Stimulated activated effector memory CD8-positive, alpha-beta T cell treated with anti-CD3 and anti-CD28 coated beads, Interleukin-12 subunit alpha, Interleukin-12 subunit beta, amount 100 ng/mL, for 72 hours (primary cell): ENCODE data around the gene TMEFF1.

ENCODE experiments used
- ATAC-seq: fragments of 150-1000 bp; cut with Tn5 transposase; 2 replicates; pipeline ENCODE4 v1.10.0; 2021
- DNase-seq, 2 donors: peaks; one replicate each; pipeline ENCODE4 v3.0.0; 2021 to 2022; ENCODE audit warnings: low spot score in 2 of 2
- H3K27ac Mint-ChIP-seq: one replicate; pipeline ENCODE4 v1.8.0; 2022; ENCODE audit warnings: mild to moderate bottlenecking, mixed read lengths
- H3K36me3 Mint-ChIP-seq: one replicate; pipeline ENCODE4 v1.8.0; 2022; ENCODE audit warnings: mild to moderate bottlenecking, mixed read lengths
- H3K4me1 Mint-ChIP-seq: one replicate; pipeline ENCODE4 v1.8.0; 2022; ENCODE audit warnings: mixed read lengths
- H3K4me3 Mint-ChIP-seq: one replicate; pipeline ENCODE4 v1.8.0; 2022; ENCODE audit warnings: mild to moderate bottlenecking, mixed read lengths
- H3K9me3 Mint-ChIP-seq: one replicate; pipeline ENCODE4 v1.8.0; 2022; ENCODE audit warnings: mixed read lengths

The TMEFF1 gene

GRCh38 chr9:100468041-100468440, 4.9 kb upstream of the TMEFF1 start:
- Mint-ChIP-seq H3K4me3 (no peak overlapping the region), H3K27ac (no peak overlapping the region), H3K36me3 (no peaks in the 10 kb centered on the region), H3K9me3 (no peaks in the 10 kb centered on the region), H3K4me1 (no peaks in the 10 kb centered on the region)
- ATAC-seq (no peak), DNase-seq (no peak)

GRCh38 chr9:100472268-100472667, 681 bp upstream of the TMEFF1 start:
- DNase-seq (no peak), ATAC-seq (no peak)
- Mint-ChIP-seq H3K4me1 (peaks cover 8% of the 10 kb centered on the region), H3K9me3 (no peaks in the 10 kb centered on the region), H3K27ac (no peak overlapping the region), H3K4me3 (peak overlapping the region; percentile 37), H3K36me3 (no peaks in the 10 kb centered on the region)

GRCh38 chr9:100473276-100474081, 530 bp downstream of the TMEFF1 start:
- Mint-ChIP-seq H3K27ac (no peak overlapping the region), H3K36me3 (no peaks in the 10 kb centered on the region), H3K9me3 (no peaks in the 10 kb centered on the region), H3K4me3 (peak overlapping the region; percentile 53), H3K4me1 (peaks cover 8% of the 10 kb centered on the region)
- peak; percentile 77 for ATAC-seq
- peak; percentile 8 to 59 for DNase-seq

DNA sequence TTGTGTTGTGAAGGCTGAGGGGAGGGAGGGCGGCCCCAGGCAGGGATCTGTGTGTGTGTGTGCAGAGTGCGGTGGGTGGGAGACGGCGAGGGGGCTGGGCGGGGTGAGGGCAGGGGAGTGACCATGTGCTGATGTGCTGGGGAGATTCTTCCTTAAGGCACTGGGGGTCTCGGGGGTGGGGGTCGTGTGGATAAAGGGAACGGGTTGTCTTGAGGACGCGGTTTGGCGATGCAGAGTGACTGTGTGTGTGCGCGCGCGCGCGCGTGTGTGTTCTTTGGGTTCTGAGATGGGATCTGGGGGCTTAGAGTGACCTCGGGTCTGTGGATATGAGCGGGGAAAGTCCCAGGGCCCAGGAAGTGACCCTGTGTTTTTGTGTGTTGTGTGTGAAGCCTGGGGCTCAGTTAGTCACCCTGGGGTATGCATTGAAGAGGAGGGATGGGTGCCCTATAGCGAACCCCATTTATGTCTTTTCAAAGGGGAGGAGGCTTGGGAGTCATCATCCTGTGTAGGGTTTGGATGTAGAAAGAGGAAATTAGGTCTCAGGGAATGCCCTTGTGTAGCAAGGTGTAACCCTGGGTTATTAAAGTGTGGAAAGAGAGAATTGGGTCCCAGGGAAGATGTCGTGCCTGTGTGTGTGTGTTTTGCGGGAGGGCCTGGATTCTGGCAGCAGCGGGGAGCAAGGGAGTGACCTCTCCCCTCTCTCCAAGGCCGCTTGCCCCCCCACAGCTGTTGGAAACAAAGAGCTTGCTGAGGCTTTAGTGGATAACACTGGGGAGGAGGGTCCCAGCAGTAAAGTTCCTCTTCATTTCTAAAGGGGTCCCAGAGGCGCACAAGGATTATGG, 1.4 kb downstream of the TMEFF1 start:
- no peak overlapping the region for H3K27ac Mint-ChIP-seq
- H3K36me3 Mint-ChIP-seq = no peaks in the 10 kb centered on the region
- DNase-seq = no peak
- ATAC-seq = peak; percentile 32
- H3K9me3 Mint-ChIP-seq = no peaks in the 10 kb centered on the region
- H3K4me3 Mint-ChIP-seq = peak overlapping the region; percentile 53
- peaks cover 8% of the 10 kb centered on the region for H3K4me1 Mint-ChIP-seq

DNA sequence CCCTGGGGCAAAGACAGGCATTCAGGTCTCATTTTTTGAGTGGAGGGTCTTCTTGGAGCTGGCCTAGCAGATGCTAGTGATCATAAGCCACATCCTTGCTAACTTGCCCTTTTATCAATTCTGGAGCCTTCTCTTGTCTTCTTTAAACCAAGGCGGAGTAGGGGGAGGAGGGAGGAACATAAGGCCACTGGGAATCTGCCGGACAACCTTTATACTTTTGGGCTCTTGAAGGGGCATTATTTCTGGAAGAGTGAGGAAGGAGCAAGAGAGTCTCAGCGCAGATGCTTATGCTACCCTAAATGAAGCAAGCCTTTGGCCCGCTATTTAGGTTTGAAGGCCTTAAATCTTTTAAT, 2.0 kb downstream of the TMEFF1 start:
- ATAC-seq (no peak), DNase-seq (no peak)
- no peaks in the 10 kb centered on the region for H3K36me3 Mint-ChIP-seq
- no peak overlapping the region for H3K4me3 Mint-ChIP-seq
- peaks cover 8% of the 10 kb centered on the region for H3K4me1 Mint-ChIP-seq
- H3K27ac Mint-ChIP-seq = no peak overlapping the region
- H3K9me3 Mint-ChIP-seq = no peaks in the 10 kb centered on the region

- DNase-seq (no peak), ATAC-seq (no peak)
- Mint-ChIP-seq H3K4me1 (peaks cover 8% of the 10 kb centered on the region), H3K9me3 (no peaks in the 10 kb centered on the region), H3K4me3 (no peak overlapping the region), H3K36me3 (no peaks in the 10 kb centered on the region), H3K27ac (no peak overlapping the region)
Measured at GRCh38 chr9:100477241-100477640, 4.3 kb downstream of the TMEFF1 start.

GRCh38 chr9:100478192-100478591, 5.2 kb downstream of the TMEFF1 start:
- no peak overlapping the region for H3K27ac Mint-ChIP-seq
- DNase-seq = no peak
- no peak for ATAC-seq
- no peak overlapping the region for H3K4me3 Mint-ChIP-seq
- no peaks in the 10 kb centered on the region for H3K36me3 Mint-ChIP-seq
- H3K4me1 Mint-ChIP-seq = peaks cover 8% of the 10 kb centered on the region
- no peaks in the 10 kb centered on the region for H3K9me3 Mint-ChIP-seq

DNA sequence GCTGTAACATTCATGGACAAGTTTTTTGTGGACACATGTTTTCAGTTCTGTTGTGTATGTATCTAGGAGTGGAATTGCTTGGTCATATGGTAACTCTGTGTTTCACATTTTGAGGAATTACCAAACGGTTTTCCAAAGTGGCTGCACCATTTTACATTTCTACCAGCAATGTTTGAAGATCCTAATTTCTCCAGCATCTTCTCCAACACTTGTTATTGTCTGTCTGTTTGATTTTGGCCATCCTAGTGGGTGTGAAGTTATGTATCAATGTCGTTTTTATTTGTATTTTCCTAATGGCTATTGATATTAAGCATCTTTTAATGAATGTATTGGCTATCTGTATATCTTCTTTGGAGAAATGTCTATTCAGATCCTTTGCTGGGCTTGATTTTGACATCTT, 6.9 kb downstream of the TMEFF1 start:
- H3K4me3 Mint-ChIP-seq = no peak overlapping the region
- no peak for ATAC-seq
- no peak overlapping the region for H3K27ac Mint-ChIP-seq
- H3K9me3 Mint-ChIP-seq = no peaks in the 10 kb centered on the region
- no peak for DNase-seq
- H3K36me3 Mint-ChIP-seq = no peaks in the 10 kb centered on the region
- H3K4me1 Mint-ChIP-seq = no peaks in the 10 kb centered on the region

GRCh38 chr9:100485196-100485595, 12.2 kb downstream of the TMEFF1 start:
- no peak for DNase-seq

DNA sequence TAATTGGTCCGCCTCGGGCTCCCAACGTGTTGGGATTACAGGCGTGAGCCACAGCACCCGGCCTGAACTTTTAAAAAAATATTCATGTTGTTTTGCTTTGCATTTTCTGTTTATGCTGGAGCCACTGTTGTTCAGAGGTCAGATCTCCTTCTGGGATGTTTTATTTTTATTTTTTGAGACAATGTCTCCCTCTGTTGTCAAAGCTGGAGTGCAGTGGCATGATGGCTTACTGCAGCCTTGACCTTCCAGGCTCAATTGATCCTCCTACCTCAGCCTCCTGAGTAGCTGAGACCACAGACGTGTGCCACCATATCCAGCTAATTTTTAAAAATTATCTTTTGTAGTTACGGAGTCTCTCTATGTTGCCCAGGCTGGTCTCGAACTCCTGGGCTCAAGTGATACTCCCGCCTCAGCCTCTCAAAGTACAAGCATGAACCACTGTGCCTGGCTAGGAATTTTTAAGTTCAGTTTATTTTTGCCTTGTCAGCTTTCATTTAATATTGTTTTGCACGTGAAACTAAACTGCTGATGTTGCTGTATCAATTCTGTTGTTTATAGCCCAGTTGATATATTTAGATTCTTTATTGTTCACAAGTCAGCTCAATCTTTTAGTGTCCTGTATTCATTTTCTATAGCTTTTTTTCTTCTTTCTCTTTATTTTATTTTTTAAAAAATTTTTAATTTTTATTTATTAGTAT, 13.7 kb downstream of the TMEFF1 start:
- ATAC-seq (no peak), DNase-seq (no peak)
- no peaks in the 10 kb centered on the region for H3K36me3 Mint-ChIP-seq
- H3K4me3 Mint-ChIP-seq = no peak overlapping the region
- H3K4me1 Mint-ChIP-seq = no peaks in the 10 kb centered on the region
- H3K9me3 Mint-ChIP-seq = no peaks in the 10 kb centered on the region
- H3K27ac Mint-ChIP-seq = no peak overlapping the region

More at GRCh38 chr9:100485196-100485595, 12.2 kb downstream of the TMEFF1 start:
- Mint-ChIP-seq H3K27ac (no peak overlapping the region), H3K4me1 (no peaks in the 10 kb centered on the region), H3K4me3 (no peak overlapping the region), H3K9me3 (no peaks in the 10 kb centered on the region), H3K36me3 (no peaks in the 10 kb centered on the region)
- ATAC-seq = no peak

DNA sequence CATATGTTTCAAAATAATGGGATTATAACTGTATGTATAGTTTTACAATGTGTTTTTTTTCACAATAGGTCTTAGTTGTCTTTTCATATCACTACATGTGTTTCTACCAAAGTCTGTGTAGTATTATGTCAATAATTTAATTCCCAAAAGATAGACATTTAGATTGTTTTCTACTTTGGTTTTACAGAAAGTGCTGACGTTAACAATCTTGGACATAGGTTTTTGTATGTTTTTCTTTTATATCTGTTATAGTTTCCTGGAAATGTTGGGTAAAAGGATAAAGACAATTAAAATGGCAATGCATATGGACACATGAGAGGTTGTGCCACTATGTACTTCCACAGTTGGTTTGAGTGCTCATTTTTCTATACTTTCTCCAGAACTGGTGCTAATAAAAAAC, 15.2 kb downstream of the TMEFF1 start:
- Mint-ChIP-seq H3K36me3 (no peaks in the 10 kb centered on the region), H3K4me1 (no peaks in the 10 kb centered on the region), H3K9me3 (no peaks in the 10 kb centered on the region), H3K4me3 (no peak overlapping the region), H3K27ac (no peak overlapping the region)
- no peak for ATAC-seq
- DNase-seq = no peak

DNA sequence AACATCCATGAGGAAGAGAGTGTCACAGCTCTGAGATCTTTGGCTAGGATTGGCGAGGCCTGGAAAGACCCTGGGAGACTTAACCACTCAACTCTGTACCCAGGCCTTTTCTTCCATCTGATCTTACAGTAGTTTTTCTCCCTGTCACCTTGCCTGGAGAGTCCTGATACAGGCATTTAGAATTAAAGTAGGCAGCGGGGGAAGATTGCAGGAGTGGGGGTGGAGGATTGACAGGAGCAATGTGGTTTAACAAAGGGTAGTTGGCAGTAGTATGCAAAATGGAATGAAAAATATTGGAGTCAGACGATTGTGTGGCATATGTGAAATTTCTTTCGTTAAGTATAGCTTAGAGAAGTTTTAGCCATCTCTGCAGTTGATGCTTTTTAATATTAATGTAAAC, 16.9 kb downstream of the TMEFF1 start:
- DNase-seq = no peak
- no peak overlapping the region for H3K4me3 Mint-ChIP-seq
- no peaks in the 10 kb centered on the region for H3K36me3 Mint-ChIP-seq
- no peak overlapping the region for H3K27ac Mint-ChIP-seq
- H3K4me1 Mint-ChIP-seq = no peaks in the 10 kb centered on the region
- no peaks in the 10 kb centered on the region for H3K9me3 Mint-ChIP-seq
- no peak for ATAC-seq

- DNase-seq (no peak), ATAC-seq (no peak)
- no peaks in the 10 kb centered on the region for H3K36me3 Mint-ChIP-seq
- H3K9me3 Mint-ChIP-seq = no peaks in the 10 kb centered on the region
- no peak overlapping the region for H3K4me3 Mint-ChIP-seq
- H3K4me1 Mint-ChIP-seq = no peaks in the 10 kb centered on the region
- no peak overlapping the region for H3K27ac Mint-ChIP-seq
Measured at GRCh38 chr9:100492952-100493351, 20.0 kb downstream of the TMEFF1 start.

DNA sequence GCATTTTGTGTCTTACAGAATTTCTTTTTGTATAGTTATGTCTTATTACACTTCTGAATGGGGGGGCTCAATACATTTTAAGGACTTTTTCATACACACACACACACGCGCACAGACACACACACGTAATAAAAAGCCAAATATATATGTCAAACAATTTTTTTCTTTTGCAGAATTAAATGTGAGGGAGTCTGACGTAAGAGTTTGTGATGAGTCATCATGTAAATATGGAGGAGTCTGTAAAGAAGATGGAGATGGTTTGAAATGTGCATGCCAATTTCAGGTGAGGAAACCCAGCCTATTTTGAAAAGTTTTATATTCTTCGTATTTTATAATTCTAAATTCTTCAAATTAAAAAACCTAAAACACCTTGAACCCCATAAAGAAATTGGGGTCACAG, 25.6 kb downstream of the TMEFF1 start:
- ATAC-seq (no peak), DNase-seq (no peak)
- Mint-ChIP-seq H3K27ac (no peak overlapping the region), H3K9me3 (no peaks in the 10 kb centered on the region), H3K4me1 (no peaks in the 10 kb centered on the region), H3K4me3 (no peak overlapping the region), H3K36me3 (no peaks in the 10 kb centered on the region)

DNA sequence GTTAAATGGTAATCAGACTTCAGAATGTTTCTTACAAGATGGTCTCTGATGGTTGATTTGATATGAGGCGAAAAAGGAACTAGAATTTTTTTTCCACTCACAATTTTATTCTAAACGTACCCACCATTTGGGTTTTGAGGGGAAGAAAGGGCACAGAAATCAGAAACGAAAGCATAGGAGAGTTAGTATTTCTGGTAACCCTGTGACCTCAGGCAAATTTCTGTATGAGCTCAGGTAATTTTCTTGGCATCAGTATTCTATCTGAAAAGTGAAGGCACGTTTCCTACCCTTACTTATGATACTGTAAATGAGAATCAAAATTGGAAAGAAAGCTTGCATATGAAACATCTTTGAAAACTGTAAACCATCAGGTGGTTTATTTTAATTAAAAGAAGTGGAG, 26.5 kb downstream of the TMEFF1 start:
- DNase-seq = no peak
- H3K36me3 Mint-ChIP-seq = no peaks in the 10 kb centered on the region
- no peaks in the 10 kb centered on the region for H3K9me3 Mint-ChIP-seq
- no peak for ATAC-seq
- H3K4me3 Mint-ChIP-seq = no peak overlapping the region
- no peak overlapping the region for H3K27ac Mint-ChIP-seq
- no peaks in the 10 kb centered on the region for H3K4me1 Mint-ChIP-seq
